ENCODE measurements around the gene CAPN8. TPM values are rescaled to one million over a fixed set of nuclear protein-coding genes. Genes with fewer than 3 reads are reported as not detected.
A peak's percentile ranks its signal among the peaks of the same experiment; 100 is the strongest.

The CAPN8 gene
- total RNA-seq, 1 donor from 2014 or later: not detected

DNA sequence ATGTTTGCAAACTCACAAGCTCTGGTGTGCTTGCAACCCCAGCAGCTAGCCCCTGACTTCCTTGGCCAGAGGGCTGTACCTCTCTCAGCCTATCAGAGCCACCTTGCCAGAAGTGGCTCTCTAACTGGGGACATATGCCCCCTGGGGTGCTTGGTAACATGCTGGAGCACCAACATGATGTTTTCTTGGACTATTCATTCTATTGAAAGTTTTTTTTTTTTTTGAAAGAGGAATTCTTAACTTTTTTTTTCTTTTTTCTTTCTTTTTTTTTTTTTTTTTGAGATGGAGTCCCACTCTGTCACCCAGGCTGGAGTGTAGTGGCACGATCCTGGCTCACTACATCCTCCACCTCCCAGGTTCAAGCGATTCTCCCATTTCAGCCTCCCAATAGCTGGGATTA is 14.7 kb upstream of the CAPN8 start:
- peaks cover 38% of the 10 kb centered on the region for H3K27me3 Mint-ChIP-seq (ENCODE audit: unreplicated experiment)
- no peak overlapping the region for H3K27ac Mint-ChIP-seq (ENCODE audit: unreplicated experiment)
- H3K4me3 Mint-ChIP-seq (ENCODE audit: unreplicated experiment): no peak overlapping the region
- no peaks in the 10 kb centered on the region for H3K4me1 Mint-ChIP-seq (ENCODE audit: unreplicated experiment)
- no peak for DNase-seq (ENCODE audit: extremely low spot score, unreplicated experiment)
- no peaks in the 10 kb centered on the region for H3K36me3 Mint-ChIP-seq (ENCODE audit: unreplicated experiment)
- peaks cover under 1% of the 10 kb centered on the region for H3K9me3 Mint-ChIP-seq (ENCODE audit: unreplicated experiment)
- TF ChIP-seq, protein P1, sequence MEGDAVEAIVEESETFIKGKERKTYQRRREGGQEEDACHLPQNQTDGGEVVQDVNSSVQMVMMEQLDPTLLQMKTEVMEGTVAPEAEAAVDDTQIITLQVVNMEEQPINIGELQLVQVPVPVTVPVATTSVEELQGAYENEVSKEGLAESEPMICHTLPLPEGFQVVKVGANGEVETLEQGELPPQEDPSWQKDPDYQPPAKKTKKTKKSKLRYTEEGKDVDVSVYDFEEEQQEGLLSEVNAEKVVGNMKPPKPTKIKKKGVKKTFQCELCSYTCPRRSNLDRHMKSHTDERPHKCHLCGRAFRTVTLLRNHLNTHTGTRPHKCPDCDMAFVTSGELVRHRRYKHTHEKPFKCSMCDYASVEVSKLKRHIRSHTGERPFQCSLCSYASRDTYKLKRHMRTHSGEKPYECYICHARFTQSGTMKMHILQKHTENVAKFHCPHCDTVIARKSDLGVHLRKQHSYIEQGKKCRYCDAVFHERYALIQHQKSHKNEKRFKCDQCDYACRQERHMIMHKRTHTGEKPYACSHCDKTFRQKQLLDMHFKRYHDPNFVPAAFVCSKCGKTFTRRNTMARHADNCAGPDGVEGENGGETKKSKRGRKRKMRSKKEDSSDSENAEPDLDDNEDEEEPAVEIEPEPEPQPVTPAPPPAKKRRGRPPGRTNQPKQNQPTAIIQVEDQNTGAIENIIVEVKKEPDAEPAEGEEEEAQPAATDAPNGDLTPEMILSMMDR (IDR thresholded peaks at IDR 0.05): no peak

DNA sequence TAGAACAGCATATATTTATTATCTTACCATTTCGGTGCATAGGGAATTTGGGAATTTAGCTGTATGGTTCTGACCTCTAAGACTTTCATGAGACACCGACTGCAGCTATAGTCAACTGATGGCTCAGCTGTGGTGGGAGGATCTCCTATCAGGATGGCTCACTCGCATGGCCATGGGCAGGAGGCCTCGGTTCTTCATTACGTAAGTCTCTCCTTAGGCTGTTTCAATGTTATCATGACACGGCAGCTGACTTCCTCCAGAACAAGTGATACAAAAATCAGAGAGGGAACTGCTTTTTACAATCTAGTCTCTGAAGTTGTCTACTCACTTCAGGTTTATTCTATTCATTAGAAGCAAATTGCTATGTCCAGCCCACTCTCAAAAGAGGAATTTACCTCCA is 13.3 kb upstream of the CAPN8 start:
- Mint-ChIP-seq H3K9me3 (ENCODE audit: unreplicated experiment) (peaks cover 13% of the 10 kb centered on the region), H3K27ac (ENCODE audit: unreplicated experiment) (no peak overlapping the region), H3K27me3 (ENCODE audit: unreplicated experiment) (peaks cover 30% of the 10 kb centered on the region), H3K36me3 (ENCODE audit: unreplicated experiment) (no peaks in the 10 kb centered on the region), H3K4me1 (ENCODE audit: unreplicated experiment) (no peaks in the 10 kb centered on the region), H3K4me3 (ENCODE audit: unreplicated experiment) (no peak overlapping the region)
- TF ChIP-seq, protein P1 (IDR thresholded peaks at IDR 0.05): no peak
- DNase-seq (ENCODE audit: extremely low spot score, unreplicated experiment): no peak

- peaks cover 13% of the 10 kb centered on the region for H3K9me3 Mint-ChIP-seq (ENCODE audit: unreplicated experiment)
- peaks cover 26% of the 10 kb centered on the region for H3K27me3 Mint-ChIP-seq (ENCODE audit: unreplicated experiment)
- TF ChIP-seq, protein P1 (IDR thresholded peaks at IDR 0.05): no peak
- H3K4me1 Mint-ChIP-seq (ENCODE audit: unreplicated experiment): no peaks in the 10 kb centered on the region
- no peaks in the 10 kb centered on the region for H3K36me3 Mint-ChIP-seq (ENCODE audit: unreplicated experiment)
- H3K4me3 Mint-ChIP-seq (ENCODE audit: unreplicated experiment): no peak overlapping the region
- DNase-seq (ENCODE audit: extremely low spot score, unreplicated experiment): no peak
- H3K27ac Mint-ChIP-seq (ENCODE audit: unreplicated experiment): no peak overlapping the region
Observed at GRCh38 chr1:223674119-223674890, 8.8 kb upstream of the CAPN8 start.

- Mint-ChIP-seq H3K4me1 (ENCODE audit: unreplicated experiment) (no peaks in the 10 kb centered on the region), H3K4me3 (ENCODE audit: unreplicated experiment) (no peak overlapping the region), H3K27me3 (ENCODE audit: unreplicated experiment) (peaks cover 24% of the 10 kb centered on the region), H3K27ac (ENCODE audit: unreplicated experiment) (no peak overlapping the region), H3K9me3 (ENCODE audit: unreplicated experiment) (peaks cover 13% of the 10 kb centered on the region), H3K36me3 (ENCODE audit: unreplicated experiment) (no peaks in the 10 kb centered on the region)
- TF ChIP-seq, protein P1 (IDR thresholded peaks at IDR 0.05): peak; percentile 26
- no peak for DNase-seq (ENCODE audit: extremely low spot score, unreplicated experiment)
Observed at GRCh38 chr1:223670458-223671159, 5.1 kb upstream of the CAPN8 start.
